Measurements from ENCODE around the gene BUB1B.

DNA sequence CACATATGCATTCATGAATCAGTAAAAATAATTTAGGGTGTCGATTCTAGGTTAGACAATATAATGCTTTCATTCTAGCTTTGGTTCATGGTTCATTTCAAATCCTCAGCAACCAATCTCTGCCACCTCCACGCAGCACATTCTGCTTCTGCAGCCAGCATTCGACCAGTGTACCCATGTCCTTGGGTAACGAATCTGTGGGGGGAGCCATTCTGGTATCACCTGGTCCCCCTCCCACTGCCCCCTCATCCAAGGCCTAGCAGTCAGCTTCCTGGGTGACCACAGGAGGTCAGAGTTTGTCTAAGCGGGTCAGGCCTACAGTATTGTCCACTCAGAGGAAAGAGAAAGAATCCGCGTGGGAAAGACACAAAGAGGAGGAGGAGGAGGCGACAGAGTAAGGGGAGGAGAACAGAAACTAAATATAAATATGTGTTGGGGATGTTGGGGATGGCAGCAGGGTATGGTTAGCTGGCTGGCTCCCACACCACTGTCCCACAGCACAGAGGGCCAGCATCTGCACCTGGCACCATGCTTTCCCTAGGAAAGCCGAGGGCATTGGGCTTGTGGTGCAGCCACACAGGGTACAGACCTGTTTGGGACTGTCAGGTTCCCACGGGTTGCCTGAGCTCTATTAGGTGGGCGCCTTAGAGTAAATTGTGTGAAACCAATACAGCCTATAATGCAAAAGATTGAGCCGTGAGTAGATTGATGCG, 90.1 kb downstream of the BUB1B start:
- TF ChIP-seq, protein P1, sequence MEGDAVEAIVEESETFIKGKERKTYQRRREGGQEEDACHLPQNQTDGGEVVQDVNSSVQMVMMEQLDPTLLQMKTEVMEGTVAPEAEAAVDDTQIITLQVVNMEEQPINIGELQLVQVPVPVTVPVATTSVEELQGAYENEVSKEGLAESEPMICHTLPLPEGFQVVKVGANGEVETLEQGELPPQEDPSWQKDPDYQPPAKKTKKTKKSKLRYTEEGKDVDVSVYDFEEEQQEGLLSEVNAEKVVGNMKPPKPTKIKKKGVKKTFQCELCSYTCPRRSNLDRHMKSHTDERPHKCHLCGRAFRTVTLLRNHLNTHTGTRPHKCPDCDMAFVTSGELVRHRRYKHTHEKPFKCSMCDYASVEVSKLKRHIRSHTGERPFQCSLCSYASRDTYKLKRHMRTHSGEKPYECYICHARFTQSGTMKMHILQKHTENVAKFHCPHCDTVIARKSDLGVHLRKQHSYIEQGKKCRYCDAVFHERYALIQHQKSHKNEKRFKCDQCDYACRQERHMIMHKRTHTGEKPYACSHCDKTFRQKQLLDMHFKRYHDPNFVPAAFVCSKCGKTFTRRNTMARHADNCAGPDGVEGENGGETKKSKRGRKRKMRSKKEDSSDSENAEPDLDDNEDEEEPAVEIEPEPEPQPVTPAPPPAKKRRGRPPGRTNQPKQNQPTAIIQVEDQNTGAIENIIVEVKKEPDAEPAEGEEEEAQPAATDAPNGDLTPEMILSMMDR (IDR thresholded peaks at IDR 0.05): no peak
- TF ChIP-seq ZFX (IDR thresholded peaks at IDR 0.05; ENCODE audit: borderline replicate concordance): no peak
